LNCAP (cell line): ENCODE data around the gene HLA-DQA2.

Experiments
- CTCF ChIP-seq: fragments of 450-650 bp; IDR thresholded peaks from 2 replicates; pipeline ENCODE4 v1.5.1; 2017; ENCODE audit warnings: mild to moderate bottlenecking

HLA-DQA2 gene

GRCh38 chr6:32741031-32741960, at the start of gene HLA-DQA2:
TSS of gene HLA-DQA2 (plus strand) at chr6:32741391. CDS start at chr6:32741444, 53 bp downstream.
- TF ChIP-seq CTCF: no peak

GRCh38 chr6:32692019-32692418, 49.2 kb upstream of the HLA-DQA2 start:
- peak; percentile 56; the same call in 1 of the 2 replicates for TF ChIP-seq CTCF

- no peak for TF ChIP-seq CTCF
These were observed 44.2 kb upstream of the HLA-DQA2 start for GRCh38 chr6:32697031-32697430.

GRCh38 chr6:32700391-32701040, 40.7 kb upstream of the HLA-DQA2 start:
- peak; percentile 60 for TF ChIP-seq CTCF

GRCh38 chr6:32703347-32703746, 37.8 kb upstream of the HLA-DQA2 start:
- TF ChIP-seq CTCF: no peak

- TF ChIP-seq CTCF: no peak
These were observed 31.6 kb upstream of the HLA-DQA2 start for GRCh38 chr6:32709625-32710024.

GRCh38 chr6:32713241-32713640, 27.9 kb upstream of the HLA-DQA2 start:
- TF ChIP-seq CTCF: no peak
